Posterior vena cava (tissue), 2 donors: ENCODE measurements around the gene NEK4. TPM values are rescaled to one million over a fixed set of nuclear protein-coding genes. Genes with fewer than 3 reads are reported as not detected.
A peak's percentile ranks its signal among the peaks of the same experiment; 100 is the strongest.

Experiments
- DNase-seq: peaks from one replicate; pipeline ENCODE4 v3.0.0-alpha.2; 2020; ENCODE audit warnings: low spot score
- intact Hi-C, 2 donors: fragments of 100-400 bp; cut with DNase I; formaldehyde crosslinking; loops; one replicate each; pipeline versions ENCODE4 v1.14.1 to v1.14.2; 2022 to 2023
- long read RNA-seq, 2 donors: library from polyadenylated mRNA; unstranded; transcript quantifications; one replicate each; pipeline ENCODE4 v2.0.0, GENCODE V29; 2020 to 2021
- total RNA-seq, 2 donors: library from RNA; stranded (reverse); fragmentation: NEBNext Ultra II Directional; extraction: Animal tissue kit (Norgen Biotek cat#: 25700); gene quantifications; one replicate each; pipeline ENCODE4 v1.2.1, GENCODE V29; 2021
- donor health status: DM: yes; HTN: yes; CAD: no.
- donor health status: DM: yes; HTN: yes; CAD: no.

The NEK4 gene
- 10 to 100 TPM; 17.3 to 21.5 TPM for total RNA-seq
- long read RNA-seq, donor 1, full-length matches to known transcripts = 2 of 4 reads
- long read RNA-seq, donor 1, partial matches to known transcripts = 0 of 4 reads
- long read RNA-seq, donor 1, other reads (novel, unspliced or antisense) = 2 of 4 reads
- long read RNA-seq, donor 2, partial matches to known transcripts = 3 of 6 reads
- long read RNA-seq, donor 2, other reads (novel, unspliced or antisense) = 3 of 6 reads

DNA sequence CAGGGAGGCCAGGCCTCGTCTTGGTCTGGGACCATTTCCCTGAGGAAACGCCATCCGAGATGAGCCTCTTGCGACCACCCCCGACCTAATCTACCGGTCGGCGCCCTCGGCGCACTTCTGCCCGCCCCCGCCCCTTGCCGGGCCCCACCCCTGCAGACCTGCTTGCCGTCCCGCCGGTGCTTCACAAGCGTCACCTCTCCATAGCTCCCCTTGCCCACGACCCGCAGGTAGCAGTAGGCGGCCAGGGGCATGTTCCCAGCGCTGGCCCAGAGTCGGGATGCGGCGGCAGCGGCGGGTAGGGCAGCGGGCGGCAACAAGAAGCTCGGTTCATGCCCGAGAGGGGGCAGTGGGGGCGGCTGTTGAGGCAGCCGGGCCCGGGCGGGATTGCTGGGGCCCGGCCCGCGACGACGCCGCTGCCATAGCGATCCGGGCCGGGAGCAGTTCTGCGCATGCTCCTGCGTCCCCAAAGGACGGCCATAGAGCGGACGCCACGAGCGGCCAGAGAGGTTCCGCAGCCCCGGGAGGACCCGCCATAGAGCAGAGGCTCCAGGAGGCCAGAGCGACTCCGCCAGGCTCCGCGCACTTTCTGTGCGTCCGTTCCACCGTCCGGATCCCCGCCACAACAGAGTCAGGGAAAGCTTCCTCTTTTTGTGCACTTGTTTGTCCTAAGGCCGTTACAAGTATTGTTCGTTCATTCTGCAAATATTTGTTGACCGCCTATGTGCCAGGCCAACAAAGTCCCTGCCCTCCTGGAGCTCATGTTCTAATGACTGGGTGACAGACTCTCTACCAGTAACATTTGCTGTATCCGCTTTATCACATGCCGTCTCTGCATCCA is at the start of gene NEK4:
Gene NEK4 (minus strand): TSS at position 445 of the 838 bp plus-strand sequence. CDS start 194 bp downstream, at position 251.
- intact Hi-C loops = loop anchor here in 1 of 2 donors (2.0 kb wide), 1 partner anchor 52 kb away; no protein-coding TSS in a partner anchor

DNA sequence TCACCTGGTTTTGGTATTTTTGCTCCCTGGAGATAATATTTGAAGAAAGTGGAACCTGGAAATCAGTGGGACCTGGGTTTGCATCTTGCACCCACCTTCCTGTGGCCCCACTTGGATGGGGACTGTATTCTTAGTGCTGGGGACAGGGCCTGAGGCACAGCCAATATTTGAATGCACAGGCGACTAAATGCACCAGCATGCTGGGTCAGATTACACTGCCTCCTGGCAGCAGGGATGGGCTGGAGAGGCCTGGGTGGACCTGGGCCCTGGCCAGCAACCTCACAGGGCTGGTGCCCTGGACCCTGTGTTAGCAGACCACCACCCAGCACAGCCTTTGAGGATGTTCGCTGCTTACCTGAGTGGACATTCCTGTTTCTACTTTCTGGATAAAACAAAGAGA is 49.2 kb upstream of the NEK4 start:
- intact Hi-C loops = no loop called here
- no peak for DNase-seq

More for the DNA sequence above, at the start of gene NEK4:
- peak; percentile 98 for DNase-seq

DNA sequence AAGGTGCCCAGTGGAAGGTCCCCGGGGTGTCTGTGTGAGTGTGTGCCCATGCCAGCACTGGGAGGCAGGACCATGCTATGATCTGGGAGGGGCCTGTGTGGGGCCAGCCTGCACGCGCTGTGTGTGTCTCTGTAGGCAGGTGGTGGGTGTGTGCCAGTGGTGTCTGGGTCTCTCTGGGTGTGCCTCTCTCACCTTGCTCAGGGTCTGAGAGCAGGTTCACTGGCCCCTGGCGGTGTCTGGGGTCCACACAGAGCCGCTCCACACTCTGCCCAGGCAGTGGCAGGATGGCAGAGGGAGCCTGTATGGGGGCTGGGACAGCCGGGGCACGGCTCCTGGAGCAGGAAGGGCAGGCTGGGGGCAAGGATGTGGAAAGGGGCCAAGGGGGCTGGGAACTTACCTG is 47.1 kb upstream of the NEK4 start:
- intact Hi-C loops = no loop called here
- DNase-seq = no peak

DNA sequence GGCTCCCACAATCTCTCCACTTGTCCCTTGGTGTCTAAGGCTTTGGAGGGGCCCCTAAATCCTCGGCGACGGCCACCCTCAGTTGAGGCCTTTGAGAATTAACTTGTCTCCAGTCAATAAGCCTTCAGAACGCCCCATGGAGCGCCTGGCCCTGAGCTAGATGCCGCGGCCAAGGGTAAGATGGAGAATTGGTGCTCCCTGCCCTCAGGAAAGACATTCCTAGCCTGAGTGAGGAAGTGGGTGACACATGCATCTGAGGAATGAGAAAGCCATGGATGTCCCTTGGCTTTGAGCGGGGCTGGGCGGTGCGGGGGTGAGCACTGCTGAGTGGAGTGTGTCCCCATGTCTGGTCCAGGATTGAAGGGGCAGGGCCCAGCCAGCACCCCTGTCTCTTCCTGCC is 46.5 kb upstream of the NEK4 start:
- no peak for DNase-seq
- intact Hi-C loops = no loop called here

DNA sequence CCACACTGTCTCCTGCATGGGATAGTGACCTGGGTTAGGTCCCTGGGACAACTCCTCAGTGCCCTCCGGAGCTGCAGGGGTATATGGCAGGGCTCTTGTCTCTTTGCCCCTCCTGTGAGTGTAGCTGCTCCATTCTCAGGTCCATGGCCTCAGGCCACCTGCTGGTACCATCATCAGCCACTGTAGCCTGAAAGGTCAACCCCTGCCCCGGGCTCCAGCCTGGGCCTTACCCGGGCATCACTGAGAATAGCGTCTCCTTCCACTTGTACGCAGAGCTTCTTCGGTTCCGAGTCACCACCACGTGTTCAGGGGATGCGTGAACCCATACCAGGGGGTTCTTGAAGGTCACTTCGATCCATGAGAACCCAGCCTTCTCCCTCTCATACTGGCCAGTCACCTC is 45.9 kb upstream of the NEK4 start:
- DNase-seq = no peak
- intact Hi-C loops = no loop called here

DNA sequence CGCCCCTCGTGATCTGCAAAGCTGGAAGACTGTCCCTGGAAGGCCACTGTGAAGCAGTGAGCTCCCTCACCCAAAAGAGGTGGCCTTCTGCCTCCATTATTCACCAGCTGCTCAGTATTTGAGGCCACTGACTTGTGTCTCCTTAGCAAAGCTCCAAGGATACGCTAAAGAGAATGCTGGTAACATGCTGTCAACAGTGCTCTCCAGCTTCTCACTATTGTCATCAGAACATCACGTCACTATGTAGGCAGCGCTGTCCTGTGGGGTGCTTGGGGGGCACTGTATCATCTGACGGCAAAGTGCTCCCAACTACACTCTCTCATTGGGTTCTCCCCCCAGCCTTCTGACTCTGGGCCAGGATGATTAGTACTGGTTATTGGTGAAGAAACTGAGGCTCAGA is 45.5 kb upstream of the NEK4 start:
- intact Hi-C loops = no loop called here

DNA sequence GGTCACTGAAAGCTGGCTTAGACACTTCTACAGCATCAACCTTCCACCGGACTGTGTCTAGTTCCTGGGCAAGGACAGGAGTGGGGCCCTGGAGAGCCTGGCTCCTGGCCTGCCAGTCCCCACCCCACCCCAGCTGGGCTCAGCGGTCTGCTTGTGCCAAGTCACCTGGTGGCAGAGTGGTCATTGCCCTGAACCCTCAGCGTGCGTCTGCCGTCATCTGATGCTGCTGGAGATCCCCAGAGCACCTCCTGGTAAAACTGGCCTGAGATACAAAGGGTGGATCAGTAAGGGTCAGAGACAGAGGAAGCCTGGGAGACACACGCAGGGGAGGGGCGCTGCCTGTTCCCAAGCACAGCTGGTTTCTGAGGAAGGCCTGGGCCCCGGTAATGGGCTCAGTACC is 43.1 kb upstream of the NEK4 start:
- intact Hi-C loops = no loop called here
- no peak for DNase-seq

More for the DNA sequence above, 45.5 kb upstream of the NEK4 start:
- no peak for DNase-seq

DNA sequence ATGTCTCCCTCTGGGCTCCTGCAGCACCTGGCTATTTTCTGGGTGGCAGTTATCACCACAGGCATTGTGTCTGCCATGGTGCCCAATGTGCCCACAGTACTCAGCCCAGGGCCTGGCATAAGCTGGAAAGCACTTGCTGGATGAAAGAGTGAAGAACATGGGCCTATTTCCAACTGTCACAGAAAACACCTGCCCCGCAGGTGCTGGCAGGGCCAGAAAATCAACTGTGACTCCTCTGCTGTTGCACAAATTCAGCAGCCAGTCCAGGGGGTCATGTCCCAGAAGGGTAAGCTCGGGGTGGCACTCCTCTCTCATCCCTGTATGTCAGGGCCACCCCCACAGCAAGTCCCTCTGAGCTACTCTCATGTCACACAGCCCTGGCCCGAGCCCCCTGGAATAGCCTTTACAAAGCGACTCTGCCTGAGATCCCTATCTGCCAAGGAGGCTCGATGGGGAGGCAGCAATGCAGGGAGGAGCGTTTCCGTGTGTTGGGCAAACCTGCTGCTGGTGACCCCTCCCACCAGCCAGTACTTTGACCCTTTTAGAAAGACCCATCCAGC is 40.8 kb upstream of the NEK4 start:
- intact Hi-C loops = no loop called here
- no peak for DNase-seq

DNA sequence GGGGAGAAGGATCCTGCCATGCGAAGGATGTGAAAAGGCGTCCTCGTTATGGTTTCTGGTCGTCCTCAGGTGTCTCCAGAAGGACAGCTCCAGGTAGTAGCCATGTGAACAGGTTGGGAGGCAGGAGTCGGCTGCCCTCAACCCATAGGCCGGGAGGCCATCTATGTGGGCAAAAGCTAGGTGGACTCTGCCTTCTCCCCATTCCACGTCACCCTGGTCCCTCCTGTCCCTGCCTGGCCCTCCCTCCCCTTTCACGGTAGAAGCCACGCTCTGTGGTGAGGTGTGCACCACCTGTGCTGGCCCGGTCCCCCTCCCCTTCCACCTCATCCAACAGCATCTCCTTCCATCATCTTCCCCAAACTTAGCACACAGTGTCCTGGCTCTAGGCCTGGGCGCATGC is 40.2 kb upstream of the NEK4 start:
- intact Hi-C loops = no loop called here
- no peak for DNase-seq

DNA sequence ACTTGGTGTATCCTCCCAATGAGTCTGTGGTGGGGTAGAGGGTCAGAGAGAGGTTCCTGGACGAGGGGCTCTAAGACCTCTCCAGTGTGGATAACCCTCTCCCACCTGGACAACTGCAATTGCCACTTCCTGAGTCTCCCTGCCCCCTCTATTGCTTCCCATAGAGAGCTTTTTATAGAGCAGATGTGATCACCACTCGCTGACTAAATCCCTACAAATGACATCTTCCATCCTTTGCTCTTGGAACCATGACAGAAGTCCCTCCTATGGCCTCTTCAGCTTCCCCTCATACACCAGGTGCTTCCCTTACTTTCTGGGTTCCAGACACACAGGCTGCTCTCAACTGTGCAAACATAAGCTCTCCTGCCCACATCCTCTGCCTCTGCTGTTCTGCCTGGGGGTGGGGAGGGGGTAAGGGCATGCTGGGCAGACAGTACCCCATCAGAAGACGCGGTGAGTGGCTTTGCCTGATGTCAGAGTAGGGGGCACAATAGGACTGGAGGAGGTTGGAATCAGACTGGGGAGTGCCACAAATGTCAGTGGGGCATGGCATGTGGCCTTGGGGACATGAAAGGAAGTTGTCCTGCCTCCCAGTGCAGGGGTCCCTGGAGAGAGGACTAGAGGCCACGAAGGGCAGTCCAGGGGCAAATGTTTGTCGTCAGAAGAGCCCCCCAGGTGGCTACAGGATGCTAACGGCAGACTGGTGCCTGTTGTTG is 39.1 kb upstream of the NEK4 start:
- DNase-seq = no peak
- intact Hi-C loops = no loop called here

DNA sequence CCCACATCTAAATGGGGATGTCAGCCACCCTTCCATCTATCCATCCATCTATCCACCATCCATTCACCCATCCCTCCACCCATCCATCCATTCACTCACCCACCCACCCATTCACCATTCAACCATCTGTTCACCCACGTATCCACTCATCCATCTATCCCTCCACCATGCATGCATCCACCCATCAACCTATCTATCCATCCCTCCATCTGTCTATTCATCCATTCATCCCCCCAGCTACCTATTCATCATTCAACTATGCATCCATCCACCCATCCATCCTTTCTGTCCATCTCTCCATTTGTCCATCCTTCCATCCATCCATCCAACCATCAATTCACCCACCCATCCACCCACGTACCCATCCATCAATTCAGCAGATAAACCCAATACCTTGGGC is 38.4 kb upstream of the NEK4 start:
- DNase-seq = no peak
- intact Hi-C loops = no loop called here

DNA sequence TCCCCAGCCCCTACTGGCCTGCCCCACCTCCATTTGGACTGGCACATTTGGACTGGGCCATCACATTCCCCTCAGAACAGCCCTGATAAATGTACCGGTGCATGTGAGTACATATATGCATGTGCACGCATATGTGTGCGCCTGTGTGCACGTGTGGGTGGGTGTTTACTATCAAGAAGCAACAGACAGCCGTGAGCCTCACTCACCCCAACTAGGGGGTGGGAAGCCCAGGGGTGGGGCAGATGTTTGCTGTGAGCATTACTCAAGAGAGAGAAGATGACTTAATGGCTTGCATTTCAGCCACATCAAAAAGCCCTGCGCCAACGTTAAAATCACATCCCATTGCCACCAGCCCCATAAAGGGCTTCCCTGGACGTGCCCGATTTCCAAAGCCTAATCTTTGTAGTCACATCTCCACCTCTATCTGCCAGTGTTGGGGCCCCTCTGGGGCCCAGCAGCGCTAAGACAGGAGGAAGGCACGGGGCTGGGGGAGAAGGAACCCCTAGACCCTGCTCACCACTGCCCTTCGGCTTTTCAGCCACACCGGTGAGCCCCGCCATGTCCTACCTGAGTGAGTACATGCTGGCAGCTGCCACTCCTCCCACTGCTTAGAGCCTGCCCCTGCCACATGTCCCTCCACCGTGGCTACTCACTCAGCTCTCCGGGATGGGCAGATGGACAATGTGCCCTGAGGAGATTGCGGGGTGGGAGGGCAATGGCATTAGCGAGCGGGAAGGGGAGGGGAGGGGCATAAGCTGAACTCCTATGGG is 34.7 kb upstream of the NEK4 start:
- no peak for DNase-seq
- intact Hi-C loops = no loop called here

DNA sequence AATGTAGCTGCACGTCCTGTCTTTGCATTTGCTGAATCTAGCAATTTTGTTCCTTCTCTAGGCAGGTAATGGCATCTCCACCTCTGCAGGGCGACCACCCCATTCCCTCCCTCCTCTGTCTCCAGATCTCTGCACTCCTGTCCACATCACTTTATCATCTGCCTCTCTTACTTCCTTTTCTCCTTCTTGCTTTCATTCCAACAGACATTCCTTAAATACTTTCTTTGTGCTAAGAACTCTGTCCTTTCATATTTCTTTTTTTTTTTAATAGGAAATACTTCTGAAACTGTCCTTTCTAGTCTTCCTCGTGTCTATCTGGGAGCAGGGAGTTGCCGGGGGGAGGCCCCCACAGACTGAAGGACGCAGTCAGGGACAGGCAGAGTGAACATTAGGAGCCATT is 31.1 kb upstream of the NEK4 start:
- no peak for DNase-seq
- intact Hi-C loops = no loop called here

DNA sequence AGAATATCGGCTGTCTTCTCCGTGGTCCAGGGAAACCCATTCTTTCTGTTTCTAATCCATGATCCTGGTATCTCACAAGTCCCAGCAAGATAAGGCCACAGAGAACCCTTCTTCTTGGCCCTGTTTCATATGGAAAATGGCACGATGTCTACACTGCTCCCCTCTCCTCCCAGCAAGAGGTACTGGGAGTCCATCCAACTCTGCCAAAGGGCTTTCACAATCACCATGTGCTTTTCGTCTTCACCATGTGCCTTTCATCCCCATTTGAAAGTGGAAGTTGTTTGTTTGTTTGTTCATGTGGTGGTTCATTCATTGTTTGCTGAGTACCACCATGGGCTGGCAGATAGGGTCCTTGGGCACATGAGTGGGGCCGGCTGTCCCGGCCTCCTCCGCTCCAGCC is 29.3 kb upstream of the NEK4 start:
- intact Hi-C loops = no loop called here
- DNase-seq = no peak

DNA sequence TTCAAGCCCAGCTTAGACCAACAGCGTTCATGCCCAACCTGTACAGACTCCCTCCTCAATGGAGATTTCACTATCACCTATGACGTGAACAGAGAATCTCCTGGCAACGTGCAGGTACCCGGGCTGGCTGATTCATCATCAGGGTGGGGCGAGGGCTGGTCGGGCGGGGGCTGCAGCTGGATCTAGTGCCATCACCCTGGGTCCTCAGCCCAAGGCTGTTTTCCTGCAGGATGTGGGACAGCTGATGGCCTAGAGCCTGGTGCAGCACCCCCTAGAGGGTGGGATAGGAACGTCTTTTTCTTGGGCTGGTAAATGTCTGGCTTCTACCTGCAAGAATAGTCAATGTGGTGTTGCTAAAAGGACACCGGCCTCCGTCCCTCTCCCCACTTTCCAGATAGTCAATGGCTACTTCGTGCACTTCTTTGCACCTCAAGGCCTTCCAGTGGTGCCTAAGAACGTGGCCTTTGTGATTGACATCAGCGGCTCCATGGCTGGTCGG is 28.3 kb upstream of the NEK4 start:
- no peak for DNase-seq
- intact Hi-C loops = no loop called here

DNA sequence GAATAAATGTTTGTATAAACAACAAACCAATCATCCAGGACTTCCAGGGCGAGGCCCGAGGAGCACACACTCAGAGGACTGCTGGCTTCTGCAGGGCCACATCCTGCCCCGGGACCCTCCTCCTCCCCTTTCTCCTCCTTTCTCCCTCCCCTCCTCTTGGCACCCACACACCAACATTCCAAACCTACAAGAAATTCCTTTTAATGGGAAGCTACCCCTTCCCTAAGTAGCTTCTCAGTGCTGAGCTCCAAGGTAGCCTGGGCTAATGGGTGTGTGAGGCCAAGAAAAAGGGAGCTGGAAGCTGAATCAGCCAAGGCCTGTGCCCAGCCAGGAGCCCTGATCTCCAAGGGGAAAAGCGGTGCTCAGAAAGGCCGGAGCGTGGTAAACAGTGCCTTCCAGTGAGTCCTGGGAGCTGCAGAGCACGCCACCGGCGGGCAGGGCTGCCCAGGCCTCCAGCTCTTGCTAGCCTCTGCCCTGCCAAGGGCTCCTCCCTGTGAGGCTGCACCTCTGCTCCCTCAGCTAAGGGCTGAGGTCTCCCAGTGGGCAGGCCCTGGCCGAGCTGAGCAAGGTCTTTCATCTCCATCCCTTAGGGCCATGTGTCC is 27.7 kb upstream of the NEK4 start:
- intact Hi-C loops = no loop called here
- DNase-seq = no peak

DNA sequence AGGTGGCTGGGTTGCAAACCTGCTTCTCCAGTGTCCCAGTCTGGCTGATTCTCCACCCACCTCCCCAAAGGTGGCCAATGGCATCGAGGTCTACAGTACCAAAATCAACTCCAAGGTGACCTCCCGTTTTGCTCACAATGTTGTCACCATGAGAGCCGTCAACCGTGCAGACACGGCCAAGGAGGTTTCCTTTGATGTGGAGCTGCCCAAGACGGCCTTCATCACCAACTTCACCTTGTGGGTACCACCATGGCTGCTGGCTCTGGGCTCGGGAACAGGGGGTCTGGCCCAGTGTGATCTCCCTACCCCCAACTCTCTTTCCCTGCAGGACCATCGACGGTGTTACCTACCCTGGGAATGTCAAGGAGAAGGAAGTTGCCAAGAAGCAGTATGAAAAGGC is 25.7 kb upstream of the NEK4 start:
- no peak for DNase-seq
- intact Hi-C loops = no loop called here

DNA sequence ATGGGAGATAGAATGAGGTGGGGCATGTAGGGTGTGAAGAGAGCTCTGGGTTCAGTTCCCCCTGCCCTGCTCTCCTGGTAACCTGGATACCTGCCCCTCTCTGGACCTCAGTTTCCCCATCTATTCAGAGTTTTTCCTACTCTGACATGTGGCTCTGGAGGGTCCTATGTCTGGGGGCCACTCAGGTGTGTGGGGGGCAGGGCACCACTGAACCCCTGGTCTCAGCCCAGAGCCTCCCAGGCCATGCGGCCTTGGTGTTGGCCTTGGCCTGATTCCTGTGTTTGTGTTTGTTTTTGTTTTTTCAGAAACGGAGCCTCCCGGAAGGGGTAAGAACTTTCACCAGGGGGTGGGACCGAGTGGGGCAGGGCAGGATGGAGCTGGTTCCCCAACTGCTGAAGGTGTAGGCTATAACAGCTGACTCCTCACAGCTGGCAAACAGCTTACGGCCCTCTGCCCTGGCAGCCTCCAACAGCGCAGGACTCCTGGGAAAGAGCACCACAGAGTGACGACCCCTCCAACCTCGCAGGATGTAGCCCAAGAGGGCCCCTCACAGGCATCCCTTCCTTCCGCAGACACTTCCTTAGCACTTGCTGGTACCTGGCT is 24.7 kb upstream of the NEK4 start:
- DNase-seq = no peak
- intact Hi-C loops = no loop called here
